Uterus (tissue), 4 donors: Measurements from ENCODE around the gene RAP1GDS1. TPM values are rescaled to one million over a fixed set of nuclear protein-coding genes. Genes with fewer than 3 reads are reported as not detected.
"Not testable (repeated sequence)": the region's sequence is repeated elsewhere in the genome, so short reads cannot be mapped to it uniquely, and the experiment has no call there.

Source experiments
- DNase-seq, 2 donors: peaks; one replicate each; pipeline ENCODE4 v3.0.0-alpha.2; 2019 to 2020
- H3K27ac ChIP-seq, 2 donors: fragments of 200-600 bp; sonication (generic); 1 replicate in 1 of 2; 2 replicates in 1 of 2; pipeline ENCODE4 v1.5.1; 2016 to 2018
- H3K27me3 ChIP-seq, 2 donors: fragments of 200-600 bp; sonication (generic); one replicate each; pipeline ENCODE4 v1.5.1; 2018 to 2019; ENCODE audit warnings: control low read depth in 1 of 2
- H3K36me3 ChIP-seq, 2 donors: fragments of 200-600 bp; sonication (generic); one replicate each; pipeline ENCODE4 v1.5.1; 2019; ENCODE audit warnings: control low read depth in 1 of 2
- H3K4me1 ChIP-seq, 2 donors: fragments of 200-600 bp; sonication (generic); one replicate each; pipeline ENCODE4 v1.5.1; 2018 to 2019; ENCODE audit warnings: control low read depth in 1 of 2
- H3K4me3 ChIP-seq, 2 donors: fragments of 200-600 bp; sonication (generic); 1 replicate in 1 of 2; 2 replicates in 1 of 2; pipeline ENCODE4 v1.5.1; 2018 to 2019; ENCODE audit warnings: mild to moderate bottlenecking in 1 of 2
- H3K9me3 ChIP-seq, 2 donors: fragments of 200-600 bp; sonication (generic); one replicate each; pipeline ENCODE4 v1.5.1; 2019; ENCODE audit warnings: control low read depth in 1 of 2
- POLR2A ChIP-seq, 2 donors: fragments of 450-650 bp; IDR thresholded peaks; one replicate each; pipeline ENCODE4 v1.6.1; 2016; ENCODE audit warnings: antibody characterized with exemption in 2 of 2, mild to moderate bottlenecking in 1 of 2, moderate library complexity in 1 of 2
- intact Hi-C: fragments of 100-400 bp; cut with DNase I; formaldehyde crosslinking; loops from one replicate; pipeline ENCODE4 v1.15.1; 2023; ENCODE audit warnings: low total_unique reads
- total RNA-seq, 4 donors: library from RNA; depleted of rRNA in 3 of 4; stranded (reverse); fragments of >200 nt in 3 of 4; gene quantifications; one replicate each; pipeline versions ENCODE4 v1.1.0 to v1.2.4, GENCODE V29; 2014 to 2023
- TF ChIP-seq, protein P1 (sequence below), 4 experiments: fragments of 200-600 bp in 2 of 4; fragments of 450-650 bp in 2 of 4; sonication (generic) in 2 of 4; IDR thresholded peaks; one replicate each; pipeline ENCODE4 v1.5.1; 2016 to 2019; ENCODE audit warnings: antibody characterized with exemption in 4 of 4, mild to moderate bottlenecking in 2 of 4, moderate library complexity in 1 of 4
- donor health status: DM: yes; HTN: yes; CAD: no.

The RAP1GDS1 gene
- total RNA-seq, 4 donors from 2014 or later = 13.5 to 53.5 (median 42.0) TPM

DNA sequence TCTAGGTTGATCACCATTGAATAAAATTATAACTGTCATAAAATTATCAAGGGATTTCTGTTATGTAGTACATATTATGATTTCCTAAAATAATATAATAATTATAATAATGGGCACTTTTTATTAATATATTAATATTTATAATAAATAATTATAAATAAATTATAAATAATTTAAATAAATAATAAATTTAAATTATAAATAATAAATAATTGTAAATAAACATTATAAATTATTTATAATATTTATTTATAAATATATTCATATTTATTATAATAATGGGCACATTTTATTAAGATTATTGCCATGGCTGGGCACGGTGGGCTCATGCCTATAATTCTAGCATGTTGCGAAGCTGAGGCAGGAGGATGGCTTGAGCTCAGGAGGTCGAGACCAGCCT lies 24.5 kb downstream of the RAP1GDS1 start:
- Histone ChIP-seq H3K4me3 (no peak overlapping the region), H3K27me3 (no peaks in the 10 kb centered on the region), H3K36me3 (no peaks in the 10 kb centered on the region), H3K4me1 (peaks cover 0 to 5% of the 10 kb centered on the region in 2 donors), H3K27ac (no peak overlapping the region), H3K9me3 (no peaks in the 10 kb centered on the region)
- intact Hi-C loops = no loop called here
- no peak for DNase-seq
- no peak for TF ChIP-seq POLR2A (IDR thresholded peaks at IDR 0.05)
- TF ChIP-seq, protein P1, sequence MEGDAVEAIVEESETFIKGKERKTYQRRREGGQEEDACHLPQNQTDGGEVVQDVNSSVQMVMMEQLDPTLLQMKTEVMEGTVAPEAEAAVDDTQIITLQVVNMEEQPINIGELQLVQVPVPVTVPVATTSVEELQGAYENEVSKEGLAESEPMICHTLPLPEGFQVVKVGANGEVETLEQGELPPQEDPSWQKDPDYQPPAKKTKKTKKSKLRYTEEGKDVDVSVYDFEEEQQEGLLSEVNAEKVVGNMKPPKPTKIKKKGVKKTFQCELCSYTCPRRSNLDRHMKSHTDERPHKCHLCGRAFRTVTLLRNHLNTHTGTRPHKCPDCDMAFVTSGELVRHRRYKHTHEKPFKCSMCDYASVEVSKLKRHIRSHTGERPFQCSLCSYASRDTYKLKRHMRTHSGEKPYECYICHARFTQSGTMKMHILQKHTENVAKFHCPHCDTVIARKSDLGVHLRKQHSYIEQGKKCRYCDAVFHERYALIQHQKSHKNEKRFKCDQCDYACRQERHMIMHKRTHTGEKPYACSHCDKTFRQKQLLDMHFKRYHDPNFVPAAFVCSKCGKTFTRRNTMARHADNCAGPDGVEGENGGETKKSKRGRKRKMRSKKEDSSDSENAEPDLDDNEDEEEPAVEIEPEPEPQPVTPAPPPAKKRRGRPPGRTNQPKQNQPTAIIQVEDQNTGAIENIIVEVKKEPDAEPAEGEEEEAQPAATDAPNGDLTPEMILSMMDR (IDR thresholded peaks at IDR 0.05) = no peak

DNA sequence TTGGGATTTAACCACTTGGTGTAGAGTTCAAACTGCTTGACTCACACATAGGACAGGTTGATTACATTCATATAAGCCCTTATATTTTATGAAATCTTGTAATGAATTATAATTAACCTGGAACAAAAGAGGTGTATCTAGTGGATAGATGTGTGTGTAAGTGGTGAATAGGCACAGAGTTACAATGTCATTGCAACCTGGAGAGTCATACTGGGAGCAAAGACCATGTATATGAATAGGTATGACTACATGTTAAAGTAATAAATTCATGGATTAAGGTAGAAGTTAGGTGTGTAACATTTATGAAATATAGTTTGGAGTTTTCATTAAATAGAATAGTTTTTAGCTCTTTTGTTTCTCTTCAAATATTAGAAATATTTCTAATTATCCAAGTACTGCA lies 26.1 kb downstream of the RAP1GDS1 start:
- Histone ChIP-seq H3K9me3 (no peaks in the 10 kb centered on the region), H3K4me1 (peaks cover 0 to 5% of the 10 kb centered on the region in 2 donors), H3K4me3 (no peak overlapping the region), H3K36me3 (no peaks in the 10 kb centered on the region), H3K27ac (no peak overlapping the region), H3K27me3 (no peaks in the 10 kb centered on the region)
- intact Hi-C loops = no loop called here
- TF ChIP-seq POLR2A (IDR thresholded peaks at IDR 0.05) = no peak
- TF ChIP-seq, protein P1 (IDR thresholded peaks at IDR 0.05) = no peak
- no peak for DNase-seq

GRCh38 chr4:98288671-98289070 lies 27.5 kb downstream of the RAP1GDS1 start:
- H3K27ac ChIP-seq, H3K36me3 ChIP-seq, intact Hi-C loops, H3K27me3 ChIP-seq, H3K9me3 ChIP-seq, DNase-seq, H3K4me3 ChIP-seq, H3K4me1 ChIP-seq: not testable (repeated sequence)

DNA sequence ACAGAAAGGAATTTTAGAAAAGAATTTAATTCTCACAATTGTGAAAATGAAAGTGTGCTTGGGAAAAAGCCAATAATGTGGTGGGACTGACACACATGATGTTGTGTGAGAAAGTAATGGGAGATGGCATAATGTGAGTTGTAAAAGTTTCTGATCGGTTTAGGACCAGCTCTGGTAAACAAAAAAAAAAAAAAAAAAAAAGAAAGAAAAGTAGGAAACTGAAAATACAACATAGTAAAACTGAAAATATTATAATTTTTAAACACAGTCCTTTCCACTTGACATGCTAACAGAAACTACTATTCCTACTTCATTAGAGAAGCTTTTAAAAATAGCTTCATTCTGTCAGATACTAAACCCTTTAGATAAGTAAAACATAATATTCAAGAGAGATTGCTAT lies 28.2 kb downstream of the RAP1GDS1 start:
- intact Hi-C loops = no loop called here
- no peak overlapping the region for H3K4me3 ChIP-seq
- TF ChIP-seq, protein P1 (IDR thresholded peaks at IDR 0.05) = no peak
- TF ChIP-seq POLR2A (IDR thresholded peaks at IDR 0.05) = no peak
- DNase-seq = no peak
- no peak overlapping the region for H3K27ac ChIP-seq
- H3K9me3 ChIP-seq = no peaks in the 10 kb centered on the region
- H3K27me3 ChIP-seq = no peaks in the 10 kb centered on the region
- peaks cover 0 to 5% of the 10 kb centered on the region in 2 donors for H3K4me1 ChIP-seq
- no peaks in the 10 kb centered on the region for H3K36me3 ChIP-seq

DNA sequence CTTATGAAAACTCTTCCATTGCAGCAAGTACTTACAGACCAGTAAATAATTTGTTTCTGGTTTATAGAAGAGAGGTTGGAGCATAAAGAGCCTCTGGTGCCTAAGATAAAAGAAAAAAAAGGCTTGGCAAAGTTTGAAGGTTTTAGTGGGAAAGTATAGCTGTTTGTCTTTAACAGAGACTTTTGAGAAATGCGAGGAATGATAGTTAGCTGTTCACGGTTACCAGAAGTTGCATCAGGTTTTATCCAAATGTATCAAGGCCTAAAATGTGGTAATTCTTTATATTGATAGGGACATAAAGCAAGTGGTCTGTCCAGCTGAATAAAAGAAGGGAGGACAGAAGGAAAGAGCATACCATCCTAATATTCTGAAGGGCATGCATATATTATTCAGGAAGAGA lies 29.3 kb downstream of the RAP1GDS1 start:
- peaks cover 0 to 5% of the 10 kb centered on the region in 2 donors for H3K4me1 ChIP-seq
- H3K9me3 ChIP-seq = no peaks in the 10 kb centered on the region
- no peak overlapping the region for H3K4me3 ChIP-seq
- intact Hi-C loops = no loop called here
- H3K27ac ChIP-seq = no peak overlapping the region
- TF ChIP-seq, protein P1 (IDR thresholded peaks at IDR 0.05) = no peak
- no peak for TF ChIP-seq POLR2A (IDR thresholded peaks at IDR 0.05)
- H3K27me3 ChIP-seq = no peaks in the 10 kb centered on the region
- DNase-seq = no peak
- H3K36me3 ChIP-seq = no peaks in the 10 kb centered on the region
